HG03342 (cell line): Measurements from ENCODE around the gene NAGA.

Experiments
- ATAC-seq: cut with Tn5 transposase; IDR thresholded peaks from one replicate; pipeline ENCODE4 v1.9.1; 2021; ENCODE audit warnings: mild to moderate bottlenecking, moderate library complexity; ENCODE audit not compliant: unreplicated experiment

The NAGA gene

DNA sequence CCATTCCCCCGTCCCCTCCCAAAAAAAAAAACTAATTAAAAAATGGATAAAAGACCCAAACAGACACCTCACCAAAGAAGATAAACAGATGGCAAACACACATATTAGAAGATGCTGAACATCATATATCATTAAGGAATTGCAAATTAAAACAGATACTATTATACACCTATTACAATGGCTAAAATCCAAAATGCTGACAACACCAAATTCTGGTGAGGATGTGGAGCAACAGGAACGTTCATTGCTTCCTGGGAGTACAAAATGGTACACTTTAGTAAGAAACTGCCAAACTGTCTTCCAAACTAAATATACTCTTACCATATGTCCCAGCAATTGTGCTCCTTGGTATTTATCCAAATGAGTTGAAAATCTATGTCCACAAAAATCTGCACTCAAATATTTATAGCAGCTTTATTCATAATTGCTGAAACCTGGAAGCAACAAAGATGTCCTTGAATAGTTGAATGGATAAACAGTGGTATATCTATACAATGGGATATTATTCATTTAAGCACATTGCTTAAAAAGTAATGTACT lies 19.9 kb downstream of the NAGA start:
- no peak for ATAC-seq

DNA sequence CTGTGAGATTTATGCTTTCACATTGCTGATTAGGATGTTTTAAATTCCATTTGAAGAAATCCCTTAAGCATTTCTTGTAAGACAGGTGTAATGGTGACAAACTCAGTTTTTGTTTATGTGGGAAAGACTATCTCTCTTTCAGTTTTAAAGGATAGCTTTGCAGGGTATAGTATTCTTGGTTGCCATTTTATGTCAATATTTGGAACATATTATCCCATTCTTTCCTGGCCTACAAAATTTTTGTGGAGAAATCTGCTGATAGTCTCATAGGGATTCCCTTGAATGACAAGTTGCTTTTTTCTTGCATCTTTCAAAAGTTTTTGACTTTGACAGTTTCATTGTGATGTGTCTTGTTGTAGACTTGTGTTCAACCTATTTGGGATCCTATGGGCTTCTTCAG lies 28.8 kb downstream of the NAGA start:
- ATAC-seq = no peak

DNA sequence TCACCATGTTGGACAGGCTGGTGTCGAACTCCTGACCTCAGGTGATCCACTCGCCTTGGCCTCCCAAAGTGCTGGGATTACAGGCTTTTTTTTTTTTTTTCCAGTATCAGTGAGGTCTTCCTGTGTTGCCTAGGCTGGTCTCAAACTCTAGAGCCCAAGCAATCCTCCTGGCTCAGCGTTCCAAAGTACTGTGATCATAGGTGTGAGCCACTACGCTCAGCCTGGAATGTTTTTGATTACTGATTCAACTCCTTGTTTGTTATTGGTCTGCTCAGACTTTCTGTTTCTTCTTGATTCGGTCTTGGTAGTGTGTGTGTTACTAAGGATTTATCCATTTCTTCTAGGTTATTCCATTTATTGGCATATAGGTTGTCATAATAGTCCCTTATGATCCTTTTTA lies 31.3 kb downstream of the NAGA start:
- no peak for ATAC-seq

DNA sequence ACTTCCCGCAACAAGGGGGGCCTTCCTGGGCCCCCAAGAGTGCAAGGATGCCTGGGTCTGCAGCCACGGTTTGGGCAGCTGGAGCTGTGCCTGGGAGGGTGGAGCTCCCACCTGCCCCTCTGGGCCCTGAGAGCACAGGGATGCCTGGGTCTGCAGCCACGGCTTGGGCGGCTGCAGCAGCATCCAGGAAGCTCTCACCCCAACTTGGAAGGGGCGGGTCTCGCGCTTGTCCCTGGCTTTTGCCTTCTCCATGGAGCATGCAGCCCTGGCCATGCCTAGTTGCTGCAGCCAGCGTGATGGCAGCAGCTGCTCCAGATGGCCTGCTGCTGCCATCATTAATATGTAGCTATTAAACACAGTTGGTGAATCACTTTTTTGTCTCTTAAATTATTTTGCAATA lies 35.4 kb downstream of the NAGA start:
- ATAC-seq = no peak

DNA sequence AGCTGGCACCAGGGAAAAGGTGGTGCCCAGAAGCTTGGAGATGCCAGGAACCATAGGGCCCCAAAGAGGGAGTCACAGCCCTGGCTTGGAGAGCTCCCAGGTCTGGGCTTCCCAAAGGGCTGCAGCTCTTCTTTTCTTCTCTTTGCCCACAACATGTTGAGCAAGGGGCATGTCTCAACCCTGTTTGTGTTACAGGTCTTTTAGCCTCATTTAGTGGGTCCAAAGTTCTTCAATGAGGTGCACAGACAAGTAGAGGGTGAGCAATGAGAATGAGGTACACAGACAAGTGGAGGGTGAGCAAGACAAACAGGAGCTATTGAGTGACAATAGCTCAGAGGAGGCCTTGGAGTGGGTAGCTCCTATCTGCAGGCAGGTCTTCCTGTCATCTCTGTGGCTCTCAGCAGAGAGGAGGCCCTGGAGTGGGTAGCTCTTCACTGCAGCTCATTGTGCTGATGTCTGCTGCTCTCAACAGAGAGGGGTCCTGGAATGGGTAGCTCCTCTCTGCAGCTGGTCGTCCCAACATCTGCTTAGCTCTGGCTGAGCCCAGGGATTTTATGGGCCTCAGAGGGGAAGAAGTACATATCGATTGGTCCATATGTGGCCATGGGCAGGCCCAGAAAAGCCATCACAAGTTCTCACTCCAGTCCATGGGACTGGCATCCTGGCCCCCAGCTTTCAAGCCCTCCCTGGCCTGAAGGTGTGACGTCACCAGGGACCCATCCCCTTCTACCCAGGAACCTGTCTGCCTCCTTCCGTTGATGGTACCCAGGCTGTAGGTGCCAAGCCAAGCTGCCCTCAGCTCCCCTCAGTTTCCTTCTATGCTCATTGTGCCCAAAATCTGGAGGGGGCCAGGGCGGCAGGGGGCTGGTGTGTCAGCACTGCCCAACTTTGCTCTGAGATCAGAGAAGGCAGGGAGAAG lies 37.1 kb downstream of the NAGA start:
- ATAC-seq = no peak

DNA sequence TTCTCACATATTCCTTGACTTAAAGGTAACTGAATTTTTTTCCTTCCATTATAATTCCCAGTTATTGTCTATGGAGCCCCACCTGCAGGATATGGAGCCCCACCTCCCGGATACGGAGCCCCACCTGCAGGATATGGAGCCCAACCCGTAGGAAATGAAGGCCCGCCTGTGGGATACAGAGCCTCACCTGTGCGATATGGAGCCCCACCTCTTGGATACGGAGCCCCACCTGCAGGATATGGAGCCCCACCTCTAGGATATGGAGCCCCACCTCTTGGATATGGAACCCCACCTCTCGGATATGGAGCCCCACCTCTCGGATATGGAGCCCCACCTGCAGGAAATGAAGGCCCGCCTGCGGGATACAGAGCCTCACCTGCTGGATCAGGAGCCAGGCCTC lies 43.9 kb downstream of the NAGA start:
- no peak for ATAC-seq

DNA sequence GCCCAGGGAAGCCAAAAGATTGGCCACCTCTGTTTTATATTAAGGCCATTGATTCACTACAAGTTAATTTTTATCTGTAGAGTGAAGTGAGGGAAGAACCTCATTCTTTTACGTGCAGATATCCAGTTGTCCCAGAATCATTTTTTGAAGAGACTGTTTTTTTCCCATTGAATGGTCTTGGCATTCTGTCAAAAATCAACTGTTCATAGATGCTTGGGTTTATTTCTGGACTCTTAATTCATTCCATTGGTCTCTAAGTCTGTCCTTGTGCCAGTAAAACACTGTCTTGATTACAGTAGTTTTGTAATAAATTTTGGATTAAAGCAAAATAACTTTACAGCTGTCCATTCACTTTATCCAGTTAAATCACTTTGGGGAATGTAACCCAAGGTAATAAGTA lies 45.2 kb downstream of the NAGA start:
- ATAC-seq = no peak

DNA sequence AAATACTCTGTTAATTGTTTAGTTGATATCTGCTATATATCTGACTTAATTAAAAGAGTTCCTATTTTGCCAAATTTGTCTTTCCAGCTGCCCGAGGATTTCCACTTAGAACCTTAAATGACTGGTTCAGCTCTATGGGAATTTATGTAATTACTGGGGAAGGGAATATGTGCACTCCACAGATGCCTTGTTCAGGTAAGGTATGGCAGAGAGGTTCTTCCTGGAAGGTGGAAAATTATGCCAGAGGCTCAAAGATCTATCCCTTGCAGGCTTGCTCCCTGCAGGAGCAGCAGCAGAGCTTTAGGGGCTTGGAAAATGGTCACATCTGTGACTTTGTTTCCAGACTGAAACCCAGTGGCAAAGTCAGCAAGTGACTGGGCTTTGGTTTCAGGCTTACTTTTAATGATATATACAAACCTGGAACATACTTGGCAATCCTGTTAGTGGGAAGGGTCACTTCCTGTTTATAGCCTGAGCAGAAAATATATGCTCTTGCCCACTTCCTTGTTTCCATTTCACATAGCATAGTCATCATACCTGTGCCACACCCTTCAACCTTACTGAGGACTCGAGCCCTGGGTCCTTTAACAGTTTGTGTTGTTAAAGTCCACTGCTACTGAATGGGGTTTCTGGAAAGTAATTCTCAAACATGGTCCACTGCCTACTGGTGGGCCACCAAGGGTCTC lies 48.3 kb downstream of the NAGA start:
- no peak for ATAC-seq

DNA sequence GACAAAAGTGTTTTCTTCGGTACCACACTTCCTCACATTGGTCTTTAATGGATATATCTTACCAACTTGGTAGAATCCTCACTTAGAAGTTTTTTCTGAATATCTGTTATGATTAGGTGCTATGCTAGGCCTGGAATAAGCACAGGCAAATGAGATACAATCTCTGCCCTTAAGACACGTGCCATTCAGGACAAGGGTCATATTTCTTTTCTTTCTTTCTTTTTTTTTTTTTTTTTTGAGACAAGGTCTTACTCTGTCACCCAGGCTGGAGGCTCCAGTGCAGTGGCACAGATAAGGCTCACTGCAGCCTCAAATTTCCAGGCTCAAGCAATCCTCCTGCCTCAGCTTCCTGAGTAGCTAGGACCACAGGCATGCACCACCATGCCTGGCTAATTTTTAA lies 49.0 kb downstream of the NAGA start:
- no peak for ATAC-seq

DNA sequence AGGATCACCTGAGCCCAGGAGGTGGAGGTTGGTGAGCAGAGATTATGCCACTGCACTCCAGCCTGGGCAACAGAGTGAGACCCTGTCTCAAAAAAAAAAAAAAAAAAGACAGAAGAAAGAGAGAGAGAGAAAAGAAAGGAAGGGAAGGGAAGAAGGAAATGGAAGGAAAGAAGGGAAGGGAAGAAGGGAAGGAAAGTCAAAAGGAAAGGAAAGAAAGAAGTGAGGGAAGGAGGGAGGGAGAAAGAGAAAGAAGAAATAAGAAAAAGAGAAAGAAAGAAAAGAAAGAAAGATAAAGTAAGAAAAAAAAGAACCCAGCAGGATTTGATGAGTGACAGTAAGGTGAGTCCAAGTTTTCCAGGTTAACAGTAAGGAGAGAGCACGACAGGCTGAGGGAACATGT lies 52.4 kb downstream of the NAGA start:
- ATAC-seq = no peak

DNA sequence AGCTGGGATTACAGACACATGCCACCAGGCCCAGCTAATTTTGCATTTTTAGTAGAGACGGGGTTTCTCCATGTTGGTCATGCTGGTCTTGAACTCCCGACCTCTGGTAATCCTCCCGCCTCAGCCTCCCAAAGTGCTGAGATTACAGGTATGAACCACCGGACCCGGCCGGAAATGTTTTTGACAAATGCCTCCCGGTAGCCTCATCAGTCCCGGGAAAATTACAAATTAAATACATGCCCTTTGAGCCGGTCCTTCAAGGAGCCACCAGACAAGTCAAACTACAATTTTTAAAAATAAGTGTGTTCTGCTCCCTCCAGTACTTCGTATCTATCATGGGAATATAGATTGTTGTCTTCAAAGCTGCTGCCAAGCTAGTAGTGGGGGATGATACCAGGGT lies 54.5 kb downstream of the NAGA start:
- ATAC-seq = no peak

DNA sequence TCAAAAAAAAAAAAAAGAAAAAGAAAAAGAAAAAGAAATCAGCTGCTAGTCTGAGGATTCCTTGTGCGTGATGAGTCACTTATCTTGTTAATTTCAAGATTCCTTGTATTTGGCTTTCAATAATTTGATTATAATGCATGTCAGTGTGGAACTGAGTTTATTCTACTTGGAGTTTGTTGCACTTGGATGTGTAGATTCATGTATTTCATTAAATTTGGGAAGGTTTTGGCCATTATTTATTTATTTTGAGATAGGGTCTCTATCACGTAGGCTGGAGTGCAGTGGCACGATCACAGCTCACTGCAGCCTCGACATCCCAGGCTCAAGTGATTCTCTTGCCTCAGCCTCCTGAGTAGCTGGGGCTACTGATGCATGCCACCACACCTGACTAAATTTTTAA lies 57.2 kb downstream of the NAGA start:
- no peak for ATAC-seq

DNA sequence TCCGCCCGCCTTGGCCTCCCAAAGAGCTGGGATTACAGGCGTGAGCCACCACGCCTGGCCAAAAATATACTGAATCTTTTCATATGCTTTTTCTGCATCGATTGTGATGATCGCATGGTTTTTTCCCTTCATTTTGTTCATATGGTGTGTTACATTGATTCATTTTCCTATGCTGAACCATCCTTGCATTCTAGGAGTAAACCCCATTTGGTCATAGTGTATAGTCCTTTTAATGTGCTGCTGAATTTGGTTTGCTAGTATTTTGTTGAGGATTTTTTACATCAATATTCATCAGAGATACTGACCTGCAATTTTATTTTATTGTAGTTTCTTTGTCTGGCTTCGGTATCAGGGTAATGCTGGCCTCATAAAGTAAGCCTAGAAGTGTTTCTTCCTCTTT lies 59.8 kb downstream of the NAGA start:
- no peak for ATAC-seq
